GM21528 (cell line): ENCODE results near the gene SNX1.

Experiments
- ATAC-seq: cut with Tn5 transposase; IDR thresholded peaks from one replicate; pipeline ENCODE4 v1.9.1; 2021; ENCODE audit warnings: mild to moderate bottlenecking, moderate library complexity; ENCODE audit not compliant: unreplicated experiment, low FRiP score

The SNX1 gene

DNA sequence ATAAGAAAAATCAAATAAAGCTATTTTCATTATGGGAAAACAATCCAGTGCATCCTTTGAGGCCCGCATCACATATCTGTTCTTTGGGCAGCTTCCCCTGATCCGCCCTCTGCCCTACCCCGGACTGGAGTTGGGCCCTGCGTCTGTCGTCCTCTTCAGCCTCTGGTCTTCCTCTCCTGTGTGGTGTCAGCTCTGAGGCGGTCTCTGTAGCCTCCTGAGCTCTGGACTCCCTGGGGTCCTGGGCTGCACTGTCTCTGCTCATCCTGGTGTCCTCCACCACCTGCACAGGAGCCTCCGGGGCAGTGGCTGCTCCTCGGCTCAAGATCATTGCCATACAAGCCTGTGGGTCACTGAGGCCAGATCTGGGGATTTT, 48.4 kb downstream of the SNX1 start:
- no peak for ATAC-seq

DNA sequence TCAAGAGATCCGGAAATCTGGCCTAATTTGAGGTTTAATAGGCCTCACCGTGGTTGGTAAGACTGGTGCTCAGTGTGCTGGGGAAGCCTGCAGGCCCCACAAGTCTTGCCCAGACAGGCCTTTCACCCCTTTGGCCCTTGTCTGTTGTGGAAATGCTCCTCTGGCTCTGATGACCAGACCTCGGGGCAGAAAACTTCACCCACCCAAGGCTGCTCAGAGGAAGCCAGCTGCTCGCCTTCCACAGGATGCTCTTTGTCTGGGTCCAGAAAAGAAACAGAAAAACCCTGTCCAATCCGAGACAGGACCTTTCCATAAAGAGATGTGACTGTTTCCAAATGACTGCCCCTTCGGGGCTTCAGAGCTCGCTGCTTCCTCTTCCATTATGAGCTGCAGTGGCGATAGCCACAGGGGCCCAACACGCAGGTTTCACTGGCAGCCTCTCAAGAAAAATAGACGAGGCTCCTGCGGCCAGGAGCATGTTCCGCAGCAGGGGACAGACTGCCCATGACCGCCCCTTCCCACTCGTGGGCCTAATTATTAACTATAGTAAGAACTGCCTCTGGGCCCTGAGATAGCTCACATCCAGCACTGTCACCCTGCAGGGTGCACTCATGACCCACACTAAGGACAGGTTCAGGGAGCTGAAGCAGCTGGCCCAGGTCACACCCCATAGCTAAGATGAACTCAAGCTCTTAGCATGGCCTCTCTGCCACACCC, 48.9 kb downstream of the SNX1 start:
- ATAC-seq, result peak; percentile 67

DNA sequence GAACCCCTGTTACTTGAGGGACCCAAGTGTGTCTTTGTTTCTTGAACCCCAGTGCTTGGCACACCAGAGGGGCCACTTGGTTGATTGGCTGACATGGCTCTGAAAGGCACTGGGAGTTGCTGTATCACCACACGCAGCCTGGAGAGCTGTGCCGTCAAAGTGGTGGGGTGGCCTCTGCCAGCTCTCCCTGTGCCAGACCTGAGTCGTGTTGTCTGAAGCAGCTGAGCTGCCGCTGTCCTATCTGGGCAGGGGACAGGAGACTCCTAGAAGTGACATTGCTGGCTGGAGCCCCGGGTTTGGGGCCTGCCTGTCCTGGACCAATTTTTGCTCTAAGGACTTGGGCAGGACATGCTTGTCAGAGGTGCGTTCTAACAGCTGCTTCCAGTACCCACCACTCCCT, 50.3 kb downstream of the SNX1 start:
- ATAC-seq, result no peak

DNA sequence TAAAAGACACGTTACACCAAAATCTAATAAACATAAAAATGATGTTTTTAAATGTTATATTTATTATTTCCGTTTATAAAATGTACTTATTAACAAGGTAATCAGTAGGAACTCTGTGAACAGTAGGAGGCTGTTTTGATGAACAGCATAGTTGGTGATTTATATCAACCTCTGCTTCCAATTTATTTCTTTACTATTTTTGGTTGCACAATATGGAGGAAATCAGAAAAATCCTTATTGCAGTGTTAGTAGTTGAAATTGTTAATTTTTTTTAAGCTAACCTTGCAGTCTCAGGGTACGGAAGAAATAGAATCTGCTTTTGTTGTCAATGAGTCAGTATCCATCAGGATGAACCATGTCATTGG, 50.7 kb downstream of the SNX1 start:
- ATAC-seq, result no peak

DNA sequence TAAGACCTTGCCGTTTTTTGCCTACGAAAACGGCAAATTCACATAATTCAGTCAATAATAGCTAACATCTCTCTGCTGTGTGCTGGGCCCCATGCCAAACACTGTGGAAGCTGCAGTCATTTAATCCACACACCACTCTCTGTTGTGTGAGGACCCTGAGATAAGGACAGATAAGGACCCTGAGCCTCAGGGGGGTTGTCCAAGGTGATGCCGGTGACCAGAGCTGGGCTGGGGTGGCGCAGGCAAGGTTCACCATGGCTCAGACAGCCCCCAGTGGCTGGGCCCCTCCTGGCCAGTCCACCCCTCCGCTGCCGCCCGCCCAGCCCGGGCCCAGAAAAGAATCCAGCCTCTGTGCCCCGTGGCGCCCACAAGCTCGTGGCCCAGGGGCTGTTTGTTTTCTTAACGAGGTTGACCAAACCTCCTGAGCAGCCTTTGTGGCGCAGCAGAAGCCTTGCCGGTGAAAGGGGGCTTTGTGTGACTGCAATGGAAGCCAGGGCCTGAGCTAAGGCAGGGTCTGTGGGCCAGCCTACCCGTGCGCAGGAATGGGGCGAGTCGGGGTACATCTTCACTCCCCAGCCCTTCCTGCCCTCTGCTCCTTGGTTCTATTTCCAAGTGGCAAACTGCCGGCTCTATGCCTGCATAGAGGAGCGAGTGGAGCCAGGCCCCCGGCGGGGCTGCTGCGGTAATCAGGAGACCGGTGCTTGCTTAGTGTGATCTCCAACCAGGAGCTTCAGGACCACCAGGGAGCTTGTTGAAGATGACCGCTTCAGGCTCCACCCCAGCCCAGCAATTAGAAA, 51.3 kb downstream of the SNX1 start:
- no peak for ATAC-seq

DNA sequence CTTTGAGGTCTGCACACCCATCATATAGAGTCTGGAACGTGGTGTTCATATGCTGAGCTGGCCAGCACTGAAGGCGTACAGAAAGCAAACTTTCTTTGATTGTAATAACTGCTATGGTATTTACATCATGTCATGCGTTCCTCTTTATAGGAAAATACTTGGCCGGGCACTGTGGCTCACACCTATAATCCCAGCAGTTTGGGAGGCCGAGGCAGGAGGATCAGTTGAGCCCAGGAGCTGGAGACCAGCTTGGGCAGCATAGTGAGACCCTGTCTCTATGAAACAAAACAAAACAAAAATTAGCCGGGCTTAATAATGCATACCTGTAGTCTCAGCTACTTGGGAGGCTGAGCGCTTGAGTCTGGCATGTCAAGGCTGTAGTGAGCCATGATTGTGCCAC, 52.4 kb downstream of the SNX1 start:
- no peak for ATAC-seq

DNA sequence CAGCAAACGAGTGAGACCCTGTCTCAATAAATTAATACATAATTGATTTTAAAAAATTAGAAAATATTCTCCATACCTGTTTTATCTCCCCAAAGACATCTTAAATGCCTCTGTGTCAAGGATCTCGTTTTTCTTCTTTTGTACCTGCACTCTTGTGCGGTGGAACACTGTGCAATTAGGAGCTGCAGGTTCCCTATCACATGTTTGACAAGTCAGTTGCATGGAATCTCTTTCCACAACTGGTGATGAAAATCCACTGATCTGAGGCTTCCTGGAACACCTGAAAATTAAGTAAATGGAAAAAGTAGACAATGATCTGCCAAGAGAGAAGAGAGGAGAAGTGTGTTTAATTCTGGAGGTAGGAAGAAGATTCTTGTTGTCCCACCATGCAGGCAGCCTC, 52.8 kb downstream of the SNX1 start:
- no peak for ATAC-seq

DNA sequence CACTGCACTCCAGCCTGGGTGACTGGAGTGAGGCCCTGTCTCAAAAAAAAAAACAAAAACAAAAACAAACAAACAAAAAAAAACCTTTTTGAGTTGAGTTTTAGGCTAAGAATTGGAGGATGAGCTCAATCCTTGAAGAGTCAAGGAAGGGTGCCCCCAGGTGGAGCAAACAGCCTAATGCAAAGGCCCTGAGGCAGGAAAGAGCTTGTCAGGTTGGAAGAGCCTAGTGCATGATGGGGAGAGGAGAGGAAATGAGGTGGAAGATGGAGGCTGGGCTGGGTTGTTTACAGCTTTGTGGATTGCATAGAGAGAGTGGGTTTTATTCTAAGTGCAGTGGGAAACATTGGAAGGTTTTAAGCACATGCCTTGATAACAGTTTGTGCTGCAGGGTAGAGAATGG, 53.6 kb downstream of the SNX1 start:
- no peak for ATAC-seq

DNA sequence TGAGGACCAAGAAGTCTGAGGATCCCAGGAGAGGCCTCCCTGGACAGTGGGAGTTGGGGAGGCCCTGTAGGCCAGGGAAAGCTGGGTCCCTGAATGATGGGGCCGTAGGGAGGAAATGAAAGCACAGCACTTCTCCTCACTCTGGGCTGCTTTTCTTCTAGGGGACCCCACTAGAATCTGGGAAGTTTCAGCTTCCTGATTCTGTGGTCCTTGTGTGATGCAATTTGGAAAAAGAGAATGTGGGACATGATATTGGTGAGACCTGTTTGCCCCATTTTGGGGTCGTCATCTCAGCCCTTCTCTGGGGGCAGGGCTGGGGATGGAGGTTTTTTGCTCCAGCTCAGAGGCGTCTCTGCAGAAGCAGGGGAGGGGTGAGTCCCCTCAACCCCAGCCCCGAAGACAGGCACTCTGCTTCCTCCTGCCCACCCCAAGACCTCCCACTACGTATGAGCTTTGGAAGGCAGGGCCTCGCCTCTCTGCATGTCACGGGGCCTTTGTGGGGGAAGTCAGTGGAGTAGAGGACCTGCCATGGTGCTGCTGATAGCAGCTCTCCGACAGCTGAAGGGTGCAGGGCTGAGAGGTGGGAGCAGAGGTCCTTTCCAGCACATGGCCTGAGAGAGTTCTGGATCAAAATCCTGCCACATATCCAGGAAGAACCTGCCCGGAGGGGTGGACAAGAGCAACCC, 54.3 kb downstream of the SNX1 start:
- no peak for ATAC-seq

DNA sequence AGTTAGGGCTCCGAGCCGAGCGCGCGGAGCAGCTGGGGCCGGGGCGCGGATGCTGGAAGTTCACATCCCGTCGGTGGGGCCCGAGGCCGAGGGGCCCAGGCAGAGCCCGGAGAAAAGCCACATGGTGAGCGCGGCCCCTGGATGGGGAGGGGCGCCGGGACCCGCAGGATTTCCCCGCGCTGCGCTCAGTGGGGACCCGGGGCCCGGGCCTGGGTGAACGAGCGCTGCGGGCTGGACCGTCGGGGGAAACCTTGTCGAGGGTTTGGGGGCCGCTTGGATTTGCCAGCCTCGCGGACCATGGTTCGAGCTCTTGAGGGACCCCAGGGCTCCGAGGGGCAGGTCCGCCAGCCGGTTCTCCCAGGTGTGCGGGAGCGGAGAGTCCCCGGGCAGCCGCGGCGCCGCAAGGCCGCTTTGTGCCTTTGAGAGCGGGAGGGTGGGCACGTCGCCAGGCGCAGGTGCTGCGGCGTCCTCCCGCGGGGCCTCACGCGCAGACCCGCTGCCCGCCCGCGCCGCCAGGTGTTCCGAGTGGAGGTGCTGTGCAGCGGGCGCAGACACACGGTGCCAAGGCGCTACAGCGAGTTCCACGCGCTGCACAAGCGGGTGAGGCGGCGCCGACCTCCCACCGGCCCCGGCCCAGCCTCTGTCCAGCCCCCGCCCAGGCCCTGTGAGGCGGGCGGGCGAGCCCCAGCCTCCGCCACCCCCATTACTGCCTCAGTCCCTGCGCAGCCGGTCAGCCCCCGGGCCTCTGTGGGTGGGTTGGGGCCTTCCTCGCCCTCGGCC, 56.1 kb downstream of the SNX1 start, which contains the start of gene SNX22:
Gene SNX22, plus strand, starts transcription at position 5 of the 780 bp plus-strand sequence. Its CDS starts 45 bp downstream, at position 50.
- peak; percentile 11 for ATAC-seq

DNA sequence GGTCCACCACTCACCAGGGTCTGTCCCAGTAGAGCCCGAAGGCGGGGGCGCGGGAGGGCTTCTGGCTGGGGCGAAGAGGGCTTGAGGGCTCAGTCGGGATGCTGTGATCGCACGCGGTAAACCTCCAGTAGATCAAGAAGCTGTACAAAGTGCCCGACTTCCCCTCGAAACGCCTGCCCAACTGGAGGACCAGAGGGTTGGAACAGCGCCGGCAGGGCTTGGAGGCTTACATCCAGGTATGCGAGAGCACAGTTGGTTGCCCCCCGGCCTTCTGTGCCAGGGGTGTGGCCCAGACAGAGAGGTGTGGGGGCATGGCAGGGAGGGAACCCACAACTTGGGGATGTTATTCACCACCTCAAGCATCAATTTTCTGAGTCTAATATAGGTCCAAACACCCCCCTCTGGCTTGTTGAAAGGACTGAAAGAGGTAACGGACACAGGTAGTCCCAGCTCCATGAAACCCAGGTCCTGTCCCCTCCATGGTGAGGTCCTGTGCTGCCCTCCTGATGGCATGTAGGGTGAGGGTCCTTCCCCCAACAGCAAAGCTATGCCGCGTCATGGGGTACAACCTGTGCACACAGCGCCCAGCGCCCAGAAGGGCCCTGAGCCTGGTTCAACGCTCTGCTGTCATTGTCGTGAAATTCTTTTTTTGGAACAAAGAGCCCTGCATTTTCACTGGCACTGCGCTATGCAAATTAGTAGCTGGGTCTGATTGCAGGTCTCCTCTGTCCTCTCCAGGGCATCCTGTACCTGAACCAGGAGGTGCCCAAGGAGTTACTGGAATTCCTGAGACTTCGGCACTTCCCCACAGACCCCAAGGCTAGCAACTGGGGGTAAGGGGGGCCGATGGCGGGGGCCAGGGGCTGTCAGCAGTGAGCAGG, 57.0 kb downstream of the SNX1 start:
- peak; percentile 14 for ATAC-seq

DNA sequence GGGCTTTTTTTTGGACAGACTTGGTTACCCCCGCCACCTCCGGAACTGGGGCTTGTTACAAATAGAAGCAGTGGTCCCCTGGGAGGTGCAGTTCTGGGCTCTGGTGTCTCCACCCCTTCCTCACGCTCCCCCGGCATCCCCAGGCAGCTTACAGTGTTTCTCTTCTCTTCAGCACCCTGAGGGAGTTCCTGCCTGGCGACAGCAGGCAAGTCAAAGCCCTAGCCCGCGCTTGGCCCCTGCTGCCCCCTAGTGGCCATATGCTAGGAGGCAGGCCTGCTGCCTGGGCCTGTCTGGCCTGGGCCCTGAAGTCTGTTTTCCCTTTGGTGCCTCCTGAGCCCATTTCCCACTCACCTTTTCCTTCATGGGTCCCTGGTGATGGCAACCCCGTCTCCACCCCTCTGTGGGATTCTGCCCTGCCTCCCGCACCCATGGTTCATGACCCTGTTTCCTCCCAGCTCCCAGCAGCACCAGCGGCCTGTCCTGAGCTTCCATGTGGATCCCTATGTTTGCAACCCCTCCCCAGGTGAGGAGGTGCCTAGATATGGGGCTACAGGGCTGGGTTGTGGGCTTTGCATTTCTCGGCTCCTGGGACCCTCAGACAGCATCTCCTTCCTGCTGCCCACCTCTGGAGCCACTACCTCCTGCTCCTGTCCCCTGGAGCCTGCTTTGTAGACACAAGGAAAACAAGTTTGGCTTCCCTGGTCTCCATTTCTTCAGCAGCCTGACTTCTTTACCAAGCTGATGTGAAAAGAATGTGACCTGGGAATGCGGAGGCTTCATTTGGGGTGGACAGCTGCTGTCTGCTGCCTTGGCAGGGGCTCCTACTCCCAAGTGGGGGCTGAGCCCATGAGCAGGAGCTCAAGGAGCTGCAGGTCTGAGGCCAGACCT, 57.9 kb downstream of the SNX1 start:
- peak; percentile 48 for ATAC-seq

DNA sequence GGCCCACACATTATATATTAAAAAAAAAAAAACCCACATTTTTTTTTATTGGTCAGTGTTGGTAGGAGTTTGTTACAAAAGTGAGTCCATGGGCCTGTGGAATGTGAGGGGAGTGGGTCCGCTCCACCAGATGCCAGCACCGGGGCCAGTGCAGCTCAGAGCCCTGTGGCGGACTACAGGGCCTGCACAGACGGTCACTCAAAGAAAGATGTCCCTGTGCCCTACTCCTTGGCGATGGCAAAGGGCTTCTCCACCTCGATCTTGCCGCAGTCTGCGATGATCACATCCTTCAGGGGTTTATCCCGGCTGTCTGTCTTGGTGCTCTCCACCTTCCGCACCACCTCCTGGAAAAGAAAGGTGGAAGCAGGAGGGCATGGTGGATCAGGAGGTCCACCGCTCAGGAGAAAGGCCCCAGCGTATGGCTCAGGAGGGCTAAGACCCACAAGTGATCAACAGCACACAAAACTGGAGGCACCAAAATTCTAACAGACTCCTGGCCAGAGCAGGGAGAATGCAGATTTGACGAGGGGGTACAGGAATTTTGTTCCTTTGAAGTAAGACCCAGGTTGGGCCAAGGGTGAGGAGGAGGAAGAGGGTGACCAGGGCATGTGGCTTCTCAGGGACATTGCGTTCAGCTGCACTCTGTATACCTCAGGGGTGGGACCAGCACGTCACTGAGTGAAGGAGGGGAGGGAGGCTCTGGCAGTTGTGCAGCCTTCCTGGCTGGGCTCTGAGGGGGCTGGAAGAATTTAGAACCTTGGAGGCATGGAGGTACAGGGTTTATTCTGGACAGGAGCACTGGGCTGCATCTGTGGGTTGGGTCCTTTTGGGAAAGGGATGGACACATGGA, 60.2 kb downstream of the SNX1 start:
- ATAC-seq, result no peak

DNA sequence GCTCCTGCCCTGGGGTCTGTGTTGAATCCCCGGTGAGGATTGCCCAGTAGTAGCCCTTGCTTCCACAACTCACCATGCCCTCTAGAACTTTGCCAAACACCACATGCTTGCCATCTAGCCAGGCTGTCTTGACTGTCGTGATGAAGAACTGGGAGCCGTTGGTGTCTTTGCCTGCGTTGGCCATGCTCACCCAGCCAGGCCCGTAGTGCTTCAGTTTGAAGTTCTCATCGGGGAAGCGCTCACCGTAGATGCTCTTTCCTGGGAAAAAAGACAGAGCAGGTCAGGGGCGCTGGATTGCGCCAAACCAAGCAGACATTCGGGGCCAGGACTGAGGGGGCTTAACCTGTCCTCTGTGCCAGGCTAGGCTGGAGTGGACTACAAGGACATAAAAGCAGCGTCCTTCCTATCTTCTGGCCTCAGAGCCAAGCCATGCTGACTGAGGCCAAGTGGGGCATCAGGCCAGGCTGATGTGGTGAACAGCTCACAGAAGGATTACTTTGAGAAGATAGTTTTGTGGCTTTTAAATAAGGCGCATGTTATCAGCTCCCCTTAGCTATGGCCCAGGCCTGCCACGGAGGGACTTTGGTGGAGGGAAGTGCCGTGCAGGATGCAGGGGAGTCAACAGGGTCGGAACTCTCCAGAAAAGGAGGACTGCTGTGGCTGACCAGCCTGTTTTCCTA, 61.0 kb downstream of the SNX1 start:
- no peak for ATAC-seq

DNA sequence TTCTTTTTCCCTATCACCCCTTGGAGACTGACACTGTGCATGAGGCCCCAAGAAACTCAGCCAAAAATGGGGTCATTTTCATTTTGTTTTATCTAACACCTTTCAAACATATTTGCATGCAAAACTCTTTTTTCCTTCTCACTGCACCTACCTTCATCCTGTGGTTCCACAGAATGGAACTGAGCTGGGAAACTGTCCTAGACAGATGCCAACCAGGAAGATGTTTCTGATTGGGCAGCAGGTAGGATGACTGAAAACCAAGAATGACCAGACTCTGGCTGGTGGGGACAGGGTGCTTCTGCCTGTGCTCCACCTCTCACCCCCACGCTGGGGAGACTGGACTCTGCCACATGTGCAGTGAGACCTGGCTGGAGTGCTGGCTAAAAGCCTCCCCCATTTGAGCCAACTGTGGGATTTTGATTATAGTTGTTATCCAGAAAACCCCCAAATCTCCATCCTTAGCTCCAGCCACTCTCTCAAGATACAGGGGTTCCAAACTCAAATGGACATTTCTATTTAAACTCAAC, 61.9 kb downstream of the SNX1 start:
- no peak for ATAC-seq

DNA sequence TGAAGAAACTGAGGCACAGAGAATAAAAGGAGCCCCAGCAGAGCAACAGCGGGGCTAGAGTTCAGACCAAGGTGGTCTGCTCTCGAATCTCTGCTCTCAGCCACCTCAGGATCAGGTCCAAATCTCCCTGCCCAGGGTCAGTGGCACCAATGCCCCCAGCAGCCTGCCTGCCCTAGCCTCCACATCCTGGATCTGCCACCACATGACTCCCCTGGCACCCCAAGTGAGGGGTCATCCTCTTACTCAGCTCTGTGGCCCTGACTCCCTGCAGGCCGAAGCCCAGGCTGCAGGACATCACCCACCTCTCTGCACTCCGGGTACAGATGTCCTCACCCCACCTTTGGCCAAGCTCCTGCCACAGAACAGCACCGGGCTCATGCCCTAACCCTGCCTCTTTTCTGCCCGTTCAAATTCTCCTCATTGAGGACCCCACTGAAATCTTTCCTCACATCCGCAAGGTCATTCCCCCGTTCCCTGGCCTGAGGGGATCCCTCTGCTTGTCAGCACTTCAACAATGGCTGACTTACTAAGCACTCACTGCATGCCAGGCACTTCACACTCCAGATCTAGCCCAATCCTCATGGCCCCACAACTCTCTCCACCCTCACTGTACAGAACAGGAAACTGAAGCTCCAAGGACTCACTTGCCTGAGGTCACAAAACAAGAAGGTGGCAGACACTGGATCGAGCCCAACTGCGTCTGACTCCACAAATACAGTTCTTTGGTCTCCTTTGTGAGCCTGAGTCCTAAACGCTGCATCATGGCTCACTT, 62.8 kb downstream of the SNX1 start:
- no peak for ATAC-seq
